ENCODE data around the gene MBIP. TPM values are rescaled to one million over a fixed set of nuclear protein-coding genes. Genes with fewer than 3 reads are reported as not detected.

MBIP gene
- total and polyA plus RNA-seq, 2 experiments from 2014 or later = 24.4 to 49.7 TPM

- DNase-seq (ENCODE audit: low spot score) = peak; percentile 21
- H4K20me1 ChIP-seq (replicated peaks; ENCODE audit: insufficient read depth) = no peaks in the 10 kb centered on the region
- no peak for ATAC-seq
- Mint-ChIP-seq H3K4me3 (no peak overlapping the region), H3K27me3 (ENCODE audit: insufficient read depth, low read depth, poor library complexity) (no peaks in the 10 kb centered on the region), H3K9me3 (no peaks in the 10 kb centered on the region), H3K4me1 (peaks cover 37% of the 10 kb centered on the region), H3K36me3 (ENCODE audit: low read depth) (peaks cover 27% of the 10 kb centered on the region), H3K27ac (no peak overlapping the region)
- H3K36me3 ChIP-seq (ENCODE audit: insufficient read depth) = peaks cover 4% of the 10 kb centered on the region
- TF ChIP-seq CTCF (conservative IDR thresholded peaks at IDR 0.05; ENCODE audit: low read depth in 2 of 2) = peak; percentile 30 to 34; a peak in 2 of 4 replicates
- no peak for TF ChIP-seq EZH2 (IDR thresholded peaks at IDR 0.05; ENCODE audit: low read depth, unreplicated experiment)
- TF ChIP-seq CREB1 (CRISPR knock-in tag; IDR thresholded peaks at IDR 0.05; ENCODE audit: low read depth) = no peak
- TF ChIP-seq ETS1 (IDR thresholded peaks at IDR 0.05) = no peak
- no peak for TF ChIP-seq POLR2AphosphoS5 (IDR thresholded peaks at IDR 0.05; ENCODE audit: low read depth)
- H3K9me2 ChIP-seq (ENCODE audit: insufficient read depth) = no peaks in the 10 kb centered on the region
- no peaks in the 10 kb centered on the region for H3K27me3 ChIP-seq (ENCODE audit: insufficient read depth)
- peaks cover 31% of the 10 kb centered on the region for H3K4me1 ChIP-seq (ENCODE audit: insufficient read depth)
- H3K4me2 ChIP-seq = no peak overlapping the region
- no peak overlapping the region for H3K4me3 ChIP-seq
- no peaks in the 10 kb centered on the region for H3F3A ChIP-seq (replicated peaks; ENCODE audit: low read depth)
- no peak overlapping the region for H3K27ac ChIP-seq (ENCODE audit: low read depth)
- H3K79me2 ChIP-seq (replicated peaks; ENCODE audit: insufficient read depth) = peaks cover 64% of the 10 kb centered on the region
- no peak overlapping the region for H2AFZ ChIP-seq
These were observed 6.5 kb downstream of the MBIP start for GRCh38 chr14:36313898-36314297.

DNA sequence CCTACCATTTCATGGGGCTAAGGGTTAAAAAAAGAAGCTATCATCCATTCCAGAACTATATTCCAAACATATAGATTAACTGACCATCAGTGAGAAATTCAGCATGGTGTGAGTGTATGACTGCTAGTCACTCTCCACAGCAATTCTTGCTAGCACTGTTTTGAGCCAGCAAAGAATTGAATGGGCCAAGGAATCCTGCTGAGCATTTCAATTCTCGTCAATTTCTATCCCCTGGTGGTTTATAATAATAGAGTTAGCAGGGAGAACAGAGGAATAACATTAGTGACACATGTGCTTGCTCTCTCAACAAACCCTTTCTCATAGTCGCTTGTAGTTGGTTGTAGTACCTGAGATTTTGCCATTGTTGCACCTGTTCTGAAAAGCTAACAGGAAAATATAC, 7.2 kb downstream of the MBIP start:
- H3K4me3 ChIP-seq = no peak overlapping the region
- no peak for TF ChIP-seq CREB1 (CRISPR knock-in tag; IDR thresholded peaks at IDR 0.05; ENCODE audit: low read depth)
- TF ChIP-seq EZH2 (IDR thresholded peaks at IDR 0.05; ENCODE audit: low read depth, unreplicated experiment) = no peak
- TF ChIP-seq, protein P1, sequence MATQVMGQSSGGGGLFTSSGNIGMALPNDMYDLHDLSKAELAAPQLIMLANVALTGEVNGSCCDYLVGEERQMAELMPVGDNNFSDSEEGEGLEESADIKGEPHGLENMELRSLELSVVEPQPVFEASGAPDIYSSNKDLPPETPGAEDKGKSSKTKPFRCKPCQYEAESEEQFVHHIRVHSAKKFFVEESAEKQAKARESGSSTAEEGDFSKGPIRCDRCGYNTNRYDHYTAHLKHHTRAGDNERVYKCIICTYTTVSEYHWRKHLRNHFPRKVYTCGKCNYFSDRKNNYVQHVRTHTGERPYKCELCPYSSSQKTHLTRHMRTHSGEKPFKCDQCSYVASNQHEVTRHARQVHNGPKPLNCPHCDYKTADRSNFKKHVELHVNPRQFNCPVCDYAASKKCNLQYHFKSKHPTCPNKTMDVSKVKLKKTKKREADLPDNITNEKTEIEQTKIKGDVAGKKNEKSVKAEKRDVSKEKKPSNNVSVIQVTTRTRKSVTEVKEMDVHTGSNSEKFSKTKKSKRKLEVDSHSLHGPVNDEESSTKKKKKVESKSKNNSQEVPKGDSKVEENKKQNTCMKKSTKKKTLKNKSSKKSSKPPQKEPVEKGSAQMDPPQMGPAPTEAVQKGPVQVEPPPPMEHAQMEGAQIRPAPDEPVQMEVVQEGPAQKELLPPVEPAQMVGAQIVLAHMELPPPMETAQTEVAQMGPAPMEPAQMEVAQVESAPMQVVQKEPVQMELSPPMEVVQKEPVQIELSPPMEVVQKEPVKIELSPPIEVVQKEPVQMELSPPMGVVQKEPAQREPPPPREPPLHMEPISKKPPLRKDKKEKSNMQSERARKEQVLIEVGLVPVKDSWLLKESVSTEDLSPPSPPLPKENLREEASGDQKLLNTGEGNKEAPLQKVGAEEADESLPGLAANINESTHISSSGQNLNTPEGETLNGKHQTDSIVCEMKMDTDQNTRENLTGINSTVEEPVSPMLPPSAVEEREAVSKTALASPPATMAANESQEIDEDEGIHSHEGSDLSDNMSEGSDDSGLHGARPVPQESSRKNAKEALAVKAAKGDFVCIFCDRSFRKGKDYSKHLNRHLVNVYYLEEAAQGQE (IDR thresholded peaks at IDR 0.05; ENCODE audit: unreplicated experiment) = no peak
- TF ChIP-seq ZNF331 (CRISPR knock-in tag; IDR thresholded peaks at IDR 0.05; ENCODE audit: low read depth) = no peak
- TF ChIP-seq STAT1 (IDR thresholded peaks at IDR 0.05; ENCODE audit: unreplicated experiment) = no peak
- TF ChIP-seq EZH2phosphoT487 (IDR thresholded peaks at IDR 0.05; ENCODE audit: unreplicated experiment) = no peak
- no peak for TF ChIP-seq NANOG (IDR thresholded peaks at IDR 0.05; ENCODE audit: borderline replicate concordance)
- TF ChIP-seq ZNF114 (CRISPR knock-in tag; IDR thresholded peaks at IDR 0.05) = no peak
- TF ChIP-seq JUNB (IDR thresholded peaks at IDR 0.05; ENCODE audit: unreplicated experiment) = no peak

More for the DNA sequence above, 7.2 kb downstream of the MBIP start:
- no peak overlapping the region for H2AFZ ChIP-seq
- peaks cover 32% of the 10 kb centered on the region for H3K36me3 Mint-ChIP-seq (ENCODE audit: low read depth)
- no peaks in the 10 kb centered on the region for H3F3A ChIP-seq (replicated peaks; ENCODE audit: low read depth)
- H4K20me1 ChIP-seq (replicated peaks; ENCODE audit: insufficient read depth) = no peaks in the 10 kb centered on the region
- no peak overlapping the region for H3K4me3 Mint-ChIP-seq
- DNase-seq (ENCODE audit: low spot score) = peak; percentile 21
- peaks cover 26% of the 10 kb centered on the region for H3K4me1 ChIP-seq (ENCODE audit: insufficient read depth)
- H3K36me3 ChIP-seq (ENCODE audit: insufficient read depth) = peaks cover 6% of the 10 kb centered on the region
- peaks cover 33% of the 10 kb centered on the region for H3K4me1 Mint-ChIP-seq
- H3K79me2 ChIP-seq (replicated peaks; ENCODE audit: insufficient read depth) = peaks cover 57% of the 10 kb centered on the region
- no peaks in the 10 kb centered on the region for H3K9me3 Mint-ChIP-seq
- 0 out of 2 replicates have a peak overlapping the region, but pooled peaks have one; percentile 13 for H3K27ac Mint-ChIP-seq
- no peak overlapping the region for H3K27ac ChIP-seq (ENCODE audit: low read depth)
- peak; percentile 75 for ATAC-seq
- H3K4me2 ChIP-seq = no peak overlapping the region
- H3K27me3 ChIP-seq (ENCODE audit: insufficient read depth) = no peaks in the 10 kb centered on the region
- no peaks in the 10 kb centered on the region for H3K27me3 Mint-ChIP-seq (ENCODE audit: insufficient read depth, low read depth, poor library complexity)
- H3K9me2 ChIP-seq (ENCODE audit: insufficient read depth) = no peaks in the 10 kb centered on the region
